HepG2 (cell line): Measurements from ENCODE around the gene UNG. TPM values are rescaled to one million over a fixed set of nuclear protein-coding genes. Genes with fewer than 3 reads are reported as not detected.

Source experiments
- AGO2 ChIP-seq: fragments of 200-400 bp; formaldehyde crosslinking; optimal IDR thresholded peaks from 2 replicates; pipeline ENCODE3; 2017; ENCODE audit warnings: mild to moderate bottlenecking, low read depth, low read length, moderate library complexity
- ARHGAP35 ChIP-seq: sonication (generic); formaldehyde crosslinking; IDR thresholded peaks from 2 replicates; pipeline ENCODE4 v1.9.0; 2022; ENCODE audit warnings: mild to moderate bottlenecking, inconsistent platforms, moderate library complexity, missing genetic modification reagents, borderline replicate concordance
- CREB1 ChIP-seq, 2 experiments: fragments of 450-650 bp in 1 of 2; IDR thresholded peaks; 2 replicates each; pipeline ENCODE4 v1.6.1; 2016 to 2017; ENCODE audit warnings: control low read depth in 1 of 2, mild to moderate bottlenecking in 1 of 2, missing compliant biosample characterization in 1 of 2, missing genetic modification characterization in 1 of 2
- ISX ChIP-seq: sonication (generic); formaldehyde crosslinking; conservative IDR thresholded peaks from 2 replicates; pipeline ENCODE4 v1.5.0; 2020; ENCODE audit warnings: missing genetic modification reagents
- NCOA2 ChIP-seq: sonication (generic); formaldehyde crosslinking; IDR thresholded peaks from 2 replicates; pipeline ENCODE4 v1.8.0; 2022; ENCODE audit warnings: inconsistent platforms
- NCOR1 ChIP-seq: fragments of 200-600 bp; sonication (generic); IDR thresholded peaks from 2 replicates; pipeline ENCODE4 v1.7.0; 2017; ENCODE audit warnings: antibody characterized with exemption, low read length, borderline replicate concordance
- PITX1 ChIP-seq: sonication (generic); formaldehyde crosslinking; IDR thresholded peaks from 2 replicates; pipeline ENCODE4 v1.5.1; 2020; ENCODE audit warnings: mild to moderate bottlenecking, missing genetic modification reagents
- SNAPC2 ChIP-seq: sonication (generic); formaldehyde crosslinking; IDR thresholded peaks from 2 replicates; pipeline ENCODE4 v1.8.1; 2022; ENCODE audit warnings: mild to moderate bottlenecking, missing genetic modification reagents
- SP2 ChIP-seq: sonication (generic); formaldehyde crosslinking; IDR thresholded peaks from 2 replicates; pipeline ENCODE4 v1.5.1; 2020; ENCODE audit warnings: mild to moderate bottlenecking, missing genetic modification reagents
- STAT5B ChIP-seq: sonication (generic); formaldehyde crosslinking; IDR thresholded peaks from 2 replicates; pipeline ENCODE4 v1.4.0; 2020; ENCODE audit warnings: missing genetic modification reagents
- SUZ12 ChIP-seq: fragments of 150-350 bp; IDR thresholded peaks from 2 replicates; pipeline ENCODE4 v1.6.1; 2014; ENCODE audit warnings: low read depth, low read length
- TAF1 ChIP-seq: sonication (generic); formaldehyde crosslinking; IDR thresholded peaks from 2 replicates; pipeline ENCODE4 v1.4.0; 2020; ENCODE audit warnings: missing genetic modification reagents
- TOPORS ChIP-seq: sonication (generic); formaldehyde crosslinking; IDR thresholded peaks from 2 replicates; pipeline ENCODE4 v1.8.0; 2023; ENCODE audit warnings: mild to moderate bottlenecking, missing genetic modification reagents
- ZBTB21 ChIP-seq: sonication (generic); formaldehyde crosslinking; IDR thresholded peaks from 2 replicates; pipeline ENCODE4 v1.4.0; 2020; ENCODE audit warnings: missing genetic modification reagents
- ZKSCAN5 ChIP-seq: sonication (generic); formaldehyde crosslinking; IDR thresholded peaks from 2 replicates; pipeline ENCODE4 v1.5.1; 2020; ENCODE audit warnings: mild to moderate bottlenecking, missing genetic modification reagents
- ZNF180 ChIP-seq: sonication (generic); formaldehyde crosslinking; IDR thresholded peaks from 2 replicates; pipeline ENCODE4 v1.4.0; 2020; ENCODE audit warnings: low read depth, missing genetic modification reagents, borderline replicate concordance
- ZNF350 ChIP-seq: sonication (generic); formaldehyde crosslinking; IDR thresholded peaks from 2 replicates; pipeline ENCODE4 v1.4.0; 2020; ENCODE audit warnings: mild to moderate bottlenecking, low read depth, missing genetic modification reagents, borderline replicate concordance
- ZNF430 ChIP-seq: sonication (generic); formaldehyde crosslinking; IDR thresholded peaks from 2 replicates; pipeline ENCODE4 v1.9.0; 2021; ENCODE audit warnings: mild to moderate bottlenecking, missing genetic modification reagents
- ZNF552 ChIP-seq: sonication (generic); formaldehyde crosslinking; IDR thresholded peaks from 2 replicates; pipeline ENCODE4 v1.9.0; 2022; ENCODE audit warnings: missing genetic modification reagents, mild to moderate bottlenecking, borderline replicate concordance
- ZNF878 ChIP-seq: sonication (generic); formaldehyde crosslinking; IDR thresholded peaks from 2 replicates; pipeline ENCODE4 v1.8.1; 2023; ENCODE audit warnings: mild to moderate bottlenecking, missing genetic modification reagents, moderate library complexity
- polyA plus RNA-seq, 8 experiments: library from polyadenylated mRNA; depleted of rRNA in 3 of 8; stranded (reverse) in 7 of 8; unstranded in 1 of 8; fragments of >200 nt; fragmentation: Illumina TruSeq in 4 of 8; extraction: Trizol in 4 of 8; gene quantifications; 2 replicates each; pipeline versions ENCODE4 v1.2.1 to v1.2.3, GENCODE V29; 2011 to 2016; ENCODE audit warnings: low read depth in 4 of 8, missing spikeins in 1 of 8, mixed read lengths in 1 of 8; ENCODE audit not compliant: insufficient read depth in 1 of 8
- total RNA-seq, 5 experiments: library from RNA; depleted of rRNA; stranded (reverse); fragments of >200 nt; fragmentation: Illumina TruSeq; extraction: Trizol; gene quantifications; 2 replicates each; pipeline ENCODE4 v1.2.3, GENCODE V29; 2016; ENCODE audit warnings: low read depth in 1 of 5
- TF ChIP-seq, protein P1 (sequence below): sonication (generic); formaldehyde crosslinking; IDR thresholded peaks from 2 replicates; pipeline ENCODE4 v1.5.0; 2020; ENCODE audit warnings: missing genetic modification reagents, mild to moderate bottlenecking, borderline replicate concordance
- TF ChIP-seq, protein P2 (sequence below): sonication (generic); formaldehyde crosslinking; IDR thresholded peaks from 2 replicates; pipeline ENCODE4 v1.4.0; 2020; ENCODE audit warnings: mild to moderate bottlenecking, missing genetic modification reagents
- TF ChIP-seq, protein P3 (sequence below): fragments of 450-650 bp; IDR thresholded peaks from 2 replicates; pipeline ENCODE4 v1.6.1; 2016
- TF ChIP-seq, protein P4 (sequence below): sonication (generic); formaldehyde crosslinking; IDR thresholded peaks from 2 replicates; pipeline ENCODE4 v1.5.1; 2020; ENCODE audit warnings: missing genetic modification reagents, mild to moderate bottlenecking, borderline replicate concordance

UNG gene
- total and polyA plus RNA-seq, 2 of the 13 experiments (the other 11 are each of a cell fraction or from before 2014, with no cell fraction given), result 23.3 to 114 TPM

DNA sequence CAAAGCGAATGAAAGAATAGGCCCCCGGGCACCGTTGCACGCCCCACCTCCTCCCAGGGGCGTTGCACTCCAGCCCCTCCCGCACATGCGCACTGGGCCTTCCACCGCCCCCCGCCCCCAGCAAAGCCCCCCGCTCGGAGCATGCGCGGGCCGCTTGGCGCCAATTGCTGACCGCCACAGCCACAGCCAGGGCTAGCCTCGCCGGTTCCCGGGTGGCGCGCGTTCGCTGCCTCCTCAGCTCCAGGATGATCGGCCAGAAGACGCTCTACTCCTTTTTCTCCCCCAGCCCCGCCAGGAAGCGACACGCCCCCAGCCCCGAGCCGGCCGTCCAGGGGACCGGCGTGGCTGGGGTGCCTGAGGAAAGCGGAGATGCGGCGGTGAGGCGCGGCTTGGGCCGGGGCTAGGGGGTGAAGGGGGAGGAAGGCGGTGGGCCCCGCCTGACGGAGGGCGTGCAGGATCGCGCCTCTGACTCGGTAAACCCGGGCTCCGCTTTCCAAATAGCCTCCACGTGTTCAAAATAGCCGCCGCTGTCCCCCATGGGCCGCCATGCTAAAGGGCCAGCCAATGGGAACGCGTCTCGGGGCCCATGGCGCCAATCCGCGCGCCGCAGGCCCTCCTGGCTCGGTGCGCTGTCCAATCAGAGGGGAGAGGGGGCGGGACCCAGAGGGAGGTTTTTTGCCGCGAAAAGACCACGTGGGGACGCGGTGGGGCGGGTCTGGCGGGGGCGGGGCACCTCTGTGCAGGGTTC is at the start of gene UNG (continued):
- TF ChIP-seq, protein P1, sequence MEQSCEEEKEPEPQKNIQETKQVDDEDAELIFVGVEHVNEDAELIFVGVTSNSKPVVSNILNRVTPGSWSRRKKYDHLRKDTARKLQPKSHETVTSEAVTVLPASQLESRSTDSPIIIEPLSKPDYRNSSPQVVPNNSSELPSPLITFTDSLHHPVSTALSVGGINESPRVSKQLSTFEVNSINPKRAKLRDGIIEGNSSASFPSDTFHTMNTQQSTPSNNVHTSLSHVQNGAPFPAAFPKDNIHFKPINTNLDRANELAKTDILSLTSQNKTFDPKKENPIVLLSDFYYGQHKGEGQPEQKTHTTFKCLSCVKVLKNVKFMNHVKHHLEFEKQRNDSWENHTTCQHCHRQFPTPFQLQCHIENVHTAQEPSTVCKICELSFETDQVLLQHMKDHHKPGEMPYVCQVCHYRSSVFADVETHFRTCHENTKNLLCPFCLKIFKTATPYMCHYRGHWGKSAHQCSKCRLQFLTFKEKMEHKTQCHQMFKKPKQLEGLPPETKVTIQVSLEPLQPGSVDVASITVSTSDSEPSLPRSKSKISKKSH (CRISPR knock-in tag), result no peak; the same call in 1 of the 2 replicates
- TF ChIP-seq ZNF552 (CRISPR knock-in tag), result no peak; the same call in 1 of the 2 replicates
- TF ChIP-seq ZNF878 (CRISPR knock-in tag), result peak; percentile 95
- TF ChIP-seq, protein P2, sequence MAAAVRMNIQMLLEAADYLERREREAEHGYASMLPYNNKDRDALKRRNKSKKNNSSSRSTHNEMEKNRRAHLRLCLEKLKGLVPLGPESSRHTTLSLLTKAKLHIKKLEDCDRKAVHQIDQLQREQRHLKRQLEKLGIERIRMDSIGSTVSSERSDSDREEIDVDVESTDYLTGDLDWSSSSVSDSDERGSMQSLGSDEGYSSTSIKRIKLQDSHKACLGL (CRISPR knock-in tag), result peak; percentile 87
- TF ChIP-seq TAF1 (CRISPR knock-in tag), result no peak; the same call in 1 of the 2 replicates
- TF ChIP-seq ZNF430 (CRISPR knock-in tag), result peak; percentile 82
- TF ChIP-seq, protein P3, sequence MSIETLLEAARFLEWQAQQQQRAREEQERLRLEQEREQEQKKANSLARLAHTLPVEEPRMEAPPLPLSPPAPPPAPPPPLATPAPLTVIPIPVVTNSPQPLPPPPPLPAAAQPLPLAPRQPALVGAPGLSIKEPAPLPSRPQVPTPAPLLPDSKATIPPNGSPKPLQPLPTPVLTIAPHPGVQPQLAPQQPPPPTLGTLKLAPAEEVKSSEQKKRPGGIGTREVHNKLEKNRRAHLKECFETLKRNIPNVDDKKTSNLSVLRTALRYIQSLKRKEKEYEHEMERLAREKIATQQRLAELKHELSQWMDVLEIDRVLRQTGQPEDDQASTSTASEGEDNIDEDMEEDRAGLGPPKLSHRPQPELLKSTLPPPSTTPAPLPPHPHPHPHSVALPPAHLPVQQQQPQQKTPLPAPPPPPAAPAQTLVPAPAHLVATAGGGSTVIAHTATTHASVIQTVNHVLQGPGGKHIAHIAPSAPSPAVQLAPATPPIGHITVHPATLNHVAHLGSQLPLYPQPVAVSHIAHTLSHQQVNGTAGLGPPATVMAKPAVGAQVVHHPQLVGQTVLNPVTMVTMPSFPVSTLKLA, result peak; percentile 94
- TF ChIP-seq SNAPC2 (CRISPR knock-in tag), result peak; percentile 64; the same call in 1 of the 2 replicates
- TF ChIP-seq NCOR1, result 0 out of 2 replicates have a peak, but pooled peaks have one; percentile 35
- TF ChIP-seq TOPORS, result peak; percentile 95
- TF ChIP-seq ZNF350 (CRISPR knock-in tag), result peak; percentile 24; the same call in 1 of the 2 replicates
- no peak for TF ChIP-seq ZNF180 (CRISPR knock-in tag)
- TF ChIP-seq ZBTB21 (CRISPR knock-in tag), result no peak
- peak; percentile 62 for TF ChIP-seq CREB1 (IDR thresholded peaks at IDR 0.05)
- TF ChIP-seq CREB1 (CRISPR knock-in tag; IDR thresholded peaks at IDR 0.05), result no peak; the same call in 1 of the 2 replicates
- peak; percentile 97 for TF ChIP-seq SP2
- peak; percentile 7; the same call in 1 of the 2 replicates for TF ChIP-seq PITX1 (CRISPR knock-in tag)
- TF ChIP-seq ZKSCAN5 (CRISPR knock-in tag), result no peak
- no peak for TF ChIP-seq ISX
- peak; percentile 53; the same call in 1 of the 2 replicates for TF ChIP-seq ARHGAP35 (CRISPR knock-in tag)
- TF ChIP-seq, protein P4, sequence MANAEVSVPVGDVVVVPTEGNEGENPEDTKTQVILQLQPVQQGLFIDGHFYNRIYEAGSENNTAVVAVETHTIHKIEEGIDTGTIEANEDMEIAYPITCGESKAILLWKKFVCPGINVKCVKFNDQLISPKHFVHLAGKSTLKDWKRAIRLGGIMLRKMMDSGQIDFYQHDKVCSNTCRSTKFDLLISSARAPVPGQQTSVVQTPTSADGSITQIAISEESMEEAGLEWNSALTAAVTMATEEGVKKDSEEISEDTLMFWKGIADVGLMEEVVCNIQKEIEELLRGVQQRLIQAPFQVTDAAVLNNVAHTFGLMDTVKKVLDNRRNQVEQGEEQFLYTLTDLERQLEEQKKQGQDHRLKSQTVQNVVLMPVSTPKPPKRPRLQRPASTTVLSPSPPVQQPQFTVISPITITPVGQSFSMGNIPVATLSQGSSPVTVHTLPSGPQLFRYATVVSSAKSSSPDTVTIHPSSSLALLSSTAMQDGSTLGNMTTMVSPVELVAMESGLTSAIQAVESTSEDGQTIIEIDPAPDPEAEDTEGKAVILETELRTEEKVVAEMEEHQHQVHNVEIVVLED, result peak; percentile 45; the same call in 1 of the 2 replicates
- TF ChIP-seq STAT5B (CRISPR knock-in tag), result no peak
- no peak for TF ChIP-seq AGO2
- TF ChIP-seq SUZ12, result no peak
- TF ChIP-seq NCOA2 (CRISPR knock-in tag), result no peak
